Progenitor cell of endocrine pancreas (in vitro differentiated cells): ENCODE measurements around the gene ZBTB21. TPM values are rescaled to one million over a fixed set of nuclear protein-coding genes. Genes with fewer than 3 reads are reported as not detected.
A peak's percentile ranks its signal among the peaks of the same experiment; 100 is the strongest.

Experiments
- DNase-seq: peaks from one replicate; pipeline ENCODE4 v3.0.0; 2021; ENCODE audit warnings: low spot score; ENCODE audit not compliant: unreplicated experiment
- H3K27ac Mint-ChIP-seq: 2 replicates; pipeline ENCODE4 v1.8.0; 2021; ENCODE audit warnings: mild to moderate bottlenecking, moderate library complexity, mixed read lengths
- H3K27me3 Mint-ChIP-seq: 2 replicates; pipeline ENCODE4 v1.8.0; 2021; ENCODE audit warnings: mixed read lengths
- H3K36me3 Mint-ChIP-seq: 2 replicates; pipeline ENCODE4 v1.8.0; 2022; ENCODE audit warnings: mixed read lengths; ENCODE audit not compliant: insufficient read depth
- H3K4me1 Mint-ChIP-seq: 2 replicates; pipeline ENCODE4 v1.8.0; 2021; ENCODE audit warnings: low read depth, mixed read lengths
- H3K4me3 Mint-ChIP-seq: 2 replicates; pipeline ENCODE4 v1.8.0; 2021; ENCODE audit warnings: low read depth, mild to moderate bottlenecking, moderate library complexity, mixed read lengths
- H3K9me3 Mint-ChIP-seq: 2 replicates; pipeline ENCODE4 v1.8.0; 2021; ENCODE audit warnings: low read depth, mixed read lengths
- CTCF ChIP-seq: fragments of 200-600 bp; sonication (generic); IDR thresholded peaks from one replicate; pipeline ENCODE4 v1.5.0; 2021; ENCODE audit warnings: antibody characterized with exemption, mild to moderate bottlenecking; ENCODE audit not compliant: unreplicated experiment
- total RNA-seq: library from RNA; stranded (reverse); gene quantifications from 2 replicates; pipeline ENCODE4 v1.2.1, GENCODE V29; 2021

The ZBTB21 gene
- total RNA-seq, 1 donor from 2014 or later: 15.7 TPM

- Mint-ChIP-seq H3K27me3 (peaks cover 14% of the 10 kb centered on the region), H3K27ac (no peak overlapping the region), H3K9me3 (peaks cover 8% of the 10 kb centered on the region), H3K4me3 (no peak overlapping the region), H3K36me3 (no peaks in the 10 kb centered on the region), H3K4me1 (peaks cover 10% of the 10 kb centered on the region)
- no peak for DNase-seq
- TF ChIP-seq CTCF: no peak
Measured at GRCh38 chr21:42039470-42039901, 29.3 kb upstream of the ZBTB21 start.

GRCh38 chr21:42038826-42039425 is 28.8 kb upstream of the ZBTB21 start:
- no peak overlapping the region for H3K4me3 Mint-ChIP-seq
- H3K4me1 Mint-ChIP-seq: peaks cover 10% of the 10 kb centered on the region
- H3K27ac Mint-ChIP-seq: no peak overlapping the region
- H3K27me3 Mint-ChIP-seq: peaks cover 14% of the 10 kb centered on the region
- no peak for DNase-seq
- peaks cover 8% of the 10 kb centered on the region for H3K9me3 Mint-ChIP-seq
- TF ChIP-seq CTCF: no peak
- H3K36me3 Mint-ChIP-seq: no peaks in the 10 kb centered on the region

GRCh38 chr21:42038393-42038792 is 28.2 kb upstream of the ZBTB21 start:
- TF ChIP-seq CTCF: no peak
- H3K36me3 Mint-ChIP-seq: no peaks in the 10 kb centered on the region
- peaks cover 14% of the 10 kb centered on the region for H3K27me3 Mint-ChIP-seq
- peaks cover 8% of the 10 kb centered on the region for H3K9me3 Mint-ChIP-seq
- no peak overlapping the region for H3K4me3 Mint-ChIP-seq
- H3K4me1 Mint-ChIP-seq: peaks cover 10% of the 10 kb centered on the region
- no peak for DNase-seq
- no peak overlapping the region for H3K27ac Mint-ChIP-seq

- H3K36me3 Mint-ChIP-seq: no peaks in the 10 kb centered on the region
- no peak for DNase-seq
- no peak overlapping the region for H3K4me3 Mint-ChIP-seq
- H3K27ac Mint-ChIP-seq: peak overlapping the region; percentile 43
- peaks cover 10% of the 10 kb centered on the region for H3K4me1 Mint-ChIP-seq
- no peak for TF ChIP-seq CTCF
- peaks cover 14% of the 10 kb centered on the region for H3K27me3 Mint-ChIP-seq
- peaks cover 8% of the 10 kb centered on the region for H3K9me3 Mint-ChIP-seq
Measured at GRCh38 chr21:42037943-42038342, 27.8 kb upstream of the ZBTB21 start.

GRCh38 chr21:42037516-42037915 is 27.4 kb upstream of the ZBTB21 start:
- no peak for DNase-seq
- TF ChIP-seq CTCF: no peak
- Mint-ChIP-seq H3K27ac (no peak overlapping the region), H3K9me3 (peaks cover 8% of the 10 kb centered on the region), H3K4me3 (no peak overlapping the region), H3K27me3 (peaks cover 14% of the 10 kb centered on the region), H3K36me3 (no peaks in the 10 kb centered on the region), H3K4me1 (peaks cover 10% of the 10 kb centered on the region)
